GM19043 (cell line): ENCODE data around the gene MT1M.
"Not testable (repeated sequence)": the region's sequence is repeated elsewhere in the genome, so short reads cannot be mapped to it uniquely, and the experiment has no call there.

Experiments used
- ATAC-seq: cut with Tn5 transposase; IDR thresholded peaks from one replicate; pipeline ENCODE4 v1.9.1; 2021; ENCODE audit warnings: low read depth; ENCODE audit not compliant: unreplicated experiment

The MT1M gene

GRCh38 chr16:56608043-56608875 is 24.2 kb upstream of the MT1M start, which contains the start of gene MT2A:
Gene MT2A (plus strand): TSS chr16:56608584. CDS start chr16:56608656, 72 bp downstream.
- ATAC-seq: peak; percentile 83

- no peak for ATAC-seq
Observed at GRCh38 chr16:56608876-56609462, 23.5 kb upstream of the MT1M start.

- peak; percentile 37 for ATAC-seq
Observed at GRCh38 chr16:56609463-56609921, 23.0 kb upstream of the MT1M start.

- no peak for ATAC-seq
Observed at GRCh38 chr16:56610017-56610608, 22.3 kb upstream of the MT1M start.

- ATAC-seq: no peak
Observed at GRCh38 chr16:56610609-56611111, 21.8 kb upstream of the MT1M start.

- no peak for ATAC-seq
Observed at GRCh38 chr16:56611281-56611833, 21.1 kb upstream of the MT1M start.

- no peak for ATAC-seq
Observed at GRCh38 chr16:56613706-56614105, 18.8 kb upstream of the MT1M start.

- no peak for ATAC-seq
Observed at GRCh38 chr16:56614549-56614991, 17.9 kb upstream of the MT1M start.

GRCh38 chr16:56615353-56615752 is 17.1 kb upstream of the MT1M start:
- no peak for ATAC-seq

GRCh38 chr16:56616608-56617211 is 15.7 kb upstream of the MT1M start:
- ATAC-seq: no peak

- ATAC-seq: peak; percentile 69
Observed at GRCh38 chr16:56617212-56618085, 15.0 kb upstream of the MT1M start.

GRCh38 chr16:56618138-56618537 is 14.3 kb upstream of the MT1M start:
- ATAC-seq: no peak

GRCh38 chr16:56620339-56620897 is 12.0 kb upstream of the MT1M start:
- no peak for ATAC-seq

- not testable (repeated sequence) for ATAC-seq
Observed at GRCh38 chr16:56621665-56622445, 10.6 kb upstream of the MT1M start.

- ATAC-seq: not testable (repeated sequence)
Observed at GRCh38 chr16:56623184-56623583, 9.3 kb upstream of the MT1M start.

GRCh38 chr16:56623637-56624036 is 8.8 kb upstream of the MT1M start:
- ATAC-seq: no peak

GRCh38 chr16:56625140-56625942 is 7.1 kb upstream of the MT1M start, which contains the start of gene MT1E:
Gene MT1E (plus strand): TSS chr16:56625781. CDS start chr16:56625852, 71 bp downstream.
- peak; percentile 45 for ATAC-seq
